K562 (cell line): ENCODE measurements around the gene NUP188. TPM values are rescaled to one million over a fixed set of nuclear protein-coding genes. Genes with fewer than 3 reads are reported as not detected.

ENCODE experiments used
- ATAC-seq: fragments of 200-7000 bp; cut with Tn5 transposase; 3 replicates; pipeline ENCODE4 v1.9.1; 2020; ENCODE audit warnings: moderate library complexity
- BruUV-seq: library from RNA; stranded (reverse); fragments of 400-500 nt; replicated peaks from 2 replicates; lab custom pipeline; 2021; lab: Mats Ljungman, UMichigan
- CTCF ChIA-PET: fragments of 300-600 bp; formaldehyde crosslinking; extraction: SDS; loops from one replicate; lab custom pipeline; 2021; ENCODE audit warnings: low intra/inter-chr PET ratio; lab: Yijun Ruan, JAX
- POLR2A ChIA-PET: fragments of 300-600, 350-650 bp; sonication (Branson Sonifier 250); formaldehyde crosslinking; extraction: SDS; loops from one replicate; lab custom pipeline; 2021; ENCODE audit warnings: antibody characterized with exemption, inconsistent platforms; lab: Yijun Ruan, JAX
- DNase-seq, 4 experiments: peaks; one replicate each; pipeline versions ENCODE4 v3.0.0 to v3.0.0-alpha.2; 2011 to 2018; ENCODE audit warnings: low spot score in 3 of 4, mixed read lengths in 3 of 4; ENCODE audit errors: extremely low read depth in 1 of 4
- FAIRE-seq: peaks from 2 replicates; lab custom pipeline; 2011; peaks lifted over from hg19 to GRCh38; lab: Jason Lieb, UNC
- H2AFZ ChIP-seq: 2 replicates; pipeline ENCODE4 v1.6.0; 2011; ENCODE audit warnings: low read depth, low read length, control low read depth, inconsistent platforms
- H3K27ac ChIP-seq: fragments of 200-600 bp; 3 replicates; pipeline ENCODE4 v1.8.0; 2011; ENCODE audit warnings: low read depth, mild to moderate bottlenecking, control low read depth, inconsistent platforms, low read length, moderate library complexity, mixed read lengths; ENCODE audit errors: extremely low read depth
- H3K27me3 ChIP-seq, 2 experiments: fragments of 300-600 bp in 1 of 2; 2 replicates in 1 of 2; 3 replicates in 1 of 2; pipeline versions ENCODE4 v1.6.0 to v1.8.0; 2011; ENCODE audit warnings: inconsistent platforms in 2 of 2, low read length in 2 of 2, mild to moderate bottlenecking in 1 of 2, mixed read lengths in 1 of 2, moderate library complexity in 1 of 2; ENCODE audit not compliant: control insufficient read depth in 2 of 2, insufficient read depth in 2 of 2
- H3K36me3 ChIP-seq: fragments of 300-600 bp; 3 replicates; pipeline ENCODE4 v1.8.0; 2011; ENCODE audit warnings: mild to moderate bottlenecking, low read length, inconsistent platforms; ENCODE audit not compliant: control insufficient read depth, insufficient read depth
- H3K4me1 ChIP-seq, 2 experiments: fragments of 200-600 bp in 1 of 2; replicated peaks in 1 of 2; 2 replicates in 1 of 2; 3 replicates in 1 of 2; pipeline versions ENCODE4 v1.5.1 to v1.8.0; 2011; ENCODE audit warnings: inconsistent platforms in 2 of 2, low read length in 2 of 2, mild to moderate bottlenecking in 1 of 2, mixed read lengths in 1 of 2, moderate library complexity in 1 of 2; ENCODE audit not compliant: control insufficient read depth in 2 of 2, insufficient read depth in 2 of 2
- H3K4me2 ChIP-seq: 2 replicates; pipeline ENCODE4 v1.6.1; 2011; ENCODE audit warnings: low read length, control low read depth, inconsistent platforms, mixed read lengths; ENCODE audit not compliant: insufficient read depth
- H3K4me3 ChIP-seq: fragments of 200-600 bp; sonication (generic), shearing (Covaris generic); 2 replicates; pipeline ENCODE4 v1.5.1; 2016; ENCODE audit warnings: control low read depth, inconsistent platforms
- H3K79me2 ChIP-seq: fragments of 200-600 bp; 3 replicates; pipeline ENCODE4 v1.8.0; 2011; ENCODE audit warnings: low read length, inconsistent platforms; ENCODE audit not compliant: control insufficient read depth, insufficient read depth
- H3K9ac ChIP-seq, 2 experiments: 2 replicates each; pipeline versions ENCODE4 v1.6.0 to v1.6.1; 2011; ENCODE audit warnings: low read depth in 2 of 2, low read length in 2 of 2, control low read depth in 1 of 2, inconsistent platforms in 1 of 2, mild to moderate bottlenecking in 1 of 2, mixed read lengths in 1 of 2; ENCODE audit not compliant: insufficient read depth in 1 of 2
- H3K9me1 ChIP-seq: one replicate; pipeline ENCODE4 v1.6.0; 2011; ENCODE audit warnings: inconsistent platforms, mild to moderate bottlenecking, low read length, moderate library complexity; ENCODE audit not compliant: control insufficient read depth, insufficient read depth
- H3K9me3 ChIP-seq: replicated peaks from 2 replicates; pipeline ENCODE4 v1.5.1; 2011; ENCODE audit warnings: low read depth, low read length, inconsistent platforms; ENCODE audit not compliant: control insufficient read depth, insufficient read depth
- H4K20me1 ChIP-seq: replicated peaks from 2 replicates; pipeline ENCODE4 v1.6.1; 2011; ENCODE audit warnings: low read length, inconsistent platforms, mixed read lengths; ENCODE audit not compliant: control insufficient read depth, insufficient read depth
- CBFA2T3 ChIP-seq: fragments of 450-650 bp; IDR thresholded peaks from 2 replicates; pipeline ENCODE4 v1.6.1; 2017
- CEBPG ChIP-seq, 3 experiments: fragments of 200-800 bp in 1 of 3; sonication (Bioruptor generic) in 1 of 3; sonication (generic) in 1 of 3; formaldehyde crosslinking in 1 of 3; IDR thresholded peaks in 2 of 3; conservative IDR thresholded peaks in 1 of 3; 2 replicates each; pipeline versions ENCODE4 v1.6.1 to v1.8.0; 2016 to 2022; ENCODE audit warnings: missing compliant biosample characterization in 2 of 3, missing genetic modification characterization in 2 of 3, mild to moderate bottlenecking in 1 of 3, missing genetic modification reagents in 1 of 3
- E2F4 ChIP-seq: sonication (generic); formaldehyde crosslinking; IDR thresholded peaks from 2 replicates; pipeline ENCODE4 v1.8.0; 2022; ENCODE audit warnings: mild to moderate bottlenecking, low read depth, missing genetic modification reagents
- ERF ChIP-seq: fragments of 450-650 bp; formaldehyde crosslinking; IDR thresholded peaks from 2 replicates; pipeline ENCODE4 v1.4.0; 2020; ENCODE audit warnings: mild to moderate bottlenecking, mixed read lengths
- ESRRB ChIP-seq: fragments of 250-450 bp; sonication (Bioruptor Pico); IDR thresholded peaks from 2 replicates; pipeline ENCODE4 v1.5.0; 2020; ENCODE audit warnings: mild to moderate bottlenecking, moderate library complexity, borderline replicate concordance
- FOXM1 ChIP-seq, 2 experiments: fragments of 450-650 bp in 1 of 2; sonication (generic) in 1 of 2; formaldehyde crosslinking in 1 of 2; IDR thresholded peaks; 2 replicates each; pipeline versions ENCODE4 v1.6.1 to v1.9.0; 2017 to 2022; ENCODE audit warnings: low read depth in 2 of 2, mild to moderate bottlenecking in 2 of 2, missing genetic modification reagents in 1 of 2, moderate library complexity in 1 of 2
- GABPB1 ChIP-seq: sonication (generic); formaldehyde crosslinking; IDR thresholded peaks from 2 replicates; pipeline ENCODE4 v1.8.0; 2022; ENCODE audit warnings: mild to moderate bottlenecking, missing genetic modification reagents
- GTF2F1 ChIP-seq: IDR thresholded peaks from 2 replicates; pipeline ENCODE4 v1.6.1; 2011; ENCODE audit warnings: low read depth, low read length, improper control_type of control experiment
- HDAC3 ChIP-seq: fragments of 450-650 bp; IDR thresholded peaks from 2 replicates; pipeline ENCODE4 v1.6.1; 2018; ENCODE audit warnings: borderline replicate concordance, mild to moderate bottlenecking, moderate library complexity; ENCODE audit not compliant: partially characterized antibody
- KAT7 ChIP-seq: sonication (generic); formaldehyde crosslinking; IDR thresholded peaks from 2 replicates; pipeline ENCODE4 v1.8.0; 2022; ENCODE audit warnings: missing genetic modification reagents, mild to moderate bottlenecking, borderline replicate concordance
- NUFIP1 ChIP-seq: fragments of 450-650 bp; IDR thresholded peaks from 2 replicates; pipeline ENCODE4 v1.6.1; 2018; ENCODE audit not compliant: partially characterized antibody
- PHB ChIP-seq: fragments of 250-450 bp; sonication (Bioruptor Pico); IDR thresholded peaks from 2 replicates; pipeline ENCODE4 v1.5.0; 2021
- PURB ChIP-seq: sonication (generic); formaldehyde crosslinking; IDR thresholded peaks from 2 replicates; pipeline ENCODE4 v1.9.0; 2021; ENCODE audit warnings: low read depth, mild to moderate bottlenecking, missing genetic modification reagents
- RFX1 ChIP-seq: fragments of 450-650 bp; IDR thresholded peaks from 2 replicates; pipeline ENCODE4 v1.6.1; 2016; ENCODE audit warnings: mild to moderate bottlenecking, moderate library complexity
- RFX7 ChIP-seq: fragments of 250-450 bp; sonication (Bioruptor Pico); IDR thresholded peaks from 2 replicates; pipeline ENCODE4 v1.5.1; 2021; ENCODE audit warnings: mild to moderate bottlenecking
- SIN3B ChIP-seq: fragments of 450-650 bp; IDR thresholded peaks from 2 replicates; pipeline ENCODE4 v1.6.1; 2017; ENCODE audit warnings: low read depth, mild to moderate bottlenecking, moderate library complexity
- ZBTB12 ChIP-seq: fragments of 250-450 bp; sonication (Bioruptor Pico); IDR thresholded peaks from 2 replicates; pipeline ENCODE4 v1.4.0; 2020
- ZNF232 ChIP-seq: sonication (generic); formaldehyde crosslinking; IDR thresholded peaks from 2 replicates; pipeline ENCODE4 v1.8.0; 2022; ENCODE audit warnings: mild to moderate bottlenecking, missing genetic modification reagents
- ZNF347 ChIP-seq: fragments of 450-650 bp; formaldehyde crosslinking; IDR thresholded peaks from 2 replicates; pipeline ENCODE4 v1.4.0; 2020; ENCODE audit warnings: low read depth, mild to moderate bottlenecking, moderate library complexity
- ZNF445 ChIP-seq: fragments of 250-450 bp; sonication (Bioruptor Pico); IDR thresholded peaks from 2 replicates; pipeline ENCODE4 v1.4.0; 2020; ENCODE audit warnings: low read depth, mild to moderate bottlenecking, moderate library complexity
- ZNF717 ChIP-seq: fragments of 250-450 bp; sonication (Bioruptor Pico); IDR thresholded peaks from 2 replicates; pipeline ENCODE4 v1.5.0; 2021
- WGBS: fragments of 100-300 bp; shearing (Covaris generic); methylation state at CpG from one replicate; pipeline ENCODE4 v1.1.6; 2016; ENCODE audit warnings: low coverage, mixed read lengths; ENCODE audit not compliant: insufficient coverage; ENCODE audit errors: missing lambda C conversion rate; 5-methylcytosine and 5-hydroxymethylcytosine counted together
- in situ Hi-C: fragments of 300-500 bp; cut with MboI; formaldehyde crosslinking; loops from 4 replicates; pipeline ENCODE4 v1.15.0; 2018; ENCODE audit warnings: inconsistent platforms, mixed read lengths
- intact Hi-C: fragments of 100-400 bp; cut with micrococcal nuclease; formaldehyde crosslinking; loops from 2 replicates; pipeline ENCODE4 v1.14.2; 2022
- polyA plus RNA-seq, 8 experiments: library from polyadenylated mRNA; depleted of rRNA in 4 of 8; stranded (reverse) in 5 of 8; unstranded in 3 of 8; fragments of >200 nt; fragmentation: Nextera tagmentation in 2 of 8; fragmentation: Illumina TruSeq in 1 of 8; extraction: Ambion mirVana in 2 of 8; extraction: Trizol in 1 of 8; gene quantifications; 2 replicates each; pipeline versions ENCODE4 v1.2.1 to v1.2.3, GENCODE V29; 2011 to 2014; ENCODE audit warnings: inconsistent platforms in 1 of 8, missing spikeins in 1 of 8
- total RNA-seq, 7 experiments: library from RNA; depleted of rRNA in 6 of 7; stranded (reverse); fragments of >200 nt in 6 of 7; fragmentation: Illumina TruSeq in 2 of 7; extraction: Trizol in 2 of 7; gene quantifications; 2 replicates each; pipeline versions ENCODE4 v1.2.1 to v1.2.3, GENCODE V29; 2011 to 2021; ENCODE audit warnings: low replicate concordance in 1 of 7
- TF ChIP-seq, protein P1 (sequence below): fragments of 450-650 bp; IDR thresholded peaks from 2 replicates; pipeline ENCODE4 v1.6.1; 2016; ENCODE audit warnings: missing biosample characterization, missing genetic modification characterization

Gene NUP188
- total and polyA plus RNA-seq, 9 of the 15 experiments (the other 6 are each of a cell fraction or from before 2014, with no cell fraction given), result 11.7 to 135 (median 70.6) TPM

DNA sequence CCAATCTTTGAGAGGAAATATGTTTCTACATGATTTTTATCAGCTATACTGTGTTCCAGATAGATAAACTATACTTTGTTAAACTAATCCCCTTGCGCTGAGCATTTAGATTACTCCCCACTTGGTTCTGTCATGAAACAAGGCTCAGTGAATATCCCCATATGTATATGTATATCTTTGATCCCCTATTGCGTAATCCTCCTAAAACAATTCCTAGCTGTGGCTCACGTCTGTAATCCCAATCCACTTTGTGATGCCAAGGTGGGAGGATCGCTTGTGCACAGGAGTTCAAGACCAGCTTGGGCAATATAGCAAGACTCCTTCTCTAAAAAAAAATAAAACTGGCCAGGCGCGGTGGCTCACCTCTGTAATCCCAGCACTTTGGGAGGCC, 24.0 kb upstream of the NUP188 start:
- no peak for DNase-seq
- Histone ChIP-seq H3K27ac (no peak overlapping the region), H4K20me1 (no peaks in the 10 kb centered on the region), H3K4me2 (no peak overlapping the region), H3K4me3 (no peak overlapping the region), H3K4me1 (peaks cover 0 to 21% of the 10 kb centered on the region in 2 experiments; a peak in 4 of 5 replicates), H3K9me1 (no peaks in the 10 kb centered on the region), H3K36me3 (no peaks in the 10 kb centered on the region), H3K79me2 (no peaks in the 10 kb centered on the region), H3K9me3 (no peaks in the 10 kb centered on the region), H3K27me3 (no peaks in the 10 kb centered on the region; a peak in 1 of 5 replicates), H2AFZ (no peak overlapping the region), H3K9ac (no peak overlapping the region)
- intact Hi-C loops (no loop called here), in situ Hi-C loops (no loop called here)
- FAIRE-seq, result no peak
- ATAC-seq, result no peak
- CTCF ChIA-PET, result no interaction called here
- WGBS, result 67% methylated on average over 6 of the region's 6 CpGs
- BruUV-seq, result no TSS peak
- POLR2A ChIA-PET, result interaction anchor here (1.5 to 1.9 kb wide), 2 partner anchors 13 to 94 kb away, joined by 3 to 7 read pairs; partner anchors contain the start of gene SPOUT1
- TF ChIP-seq ZNF445 (CRISPR knock-in tag) (no peak), CBFA2T3 (peak; percentile 16; the same call in 1 of the 2 replicates), ZNF717 (CRISPR knock-in tag) (no peak), FOXM1 (IDR thresholded peaks at IDR 0.05; ENCODE audit: low read depth) (no peak), FOXM1 (CRISPR knock-in tag; IDR thresholded peaks at IDR 0.05; ENCODE audit: low read depth) (no peak), ESRRB (CRISPR knock-in tag) (no peak), ZBTB12 (no peak), RFX7 (no peak), E2F4 (CRISPR knock-in tag) (no peak), ERF (CRISPR knock-in tag) (no peak), HDAC3 (no peak), ZNF232 (CRISPR knock-in tag) (no peak), PHB (no peak), KAT7 (CRISPR knock-in tag) (no peak), CEBPG (CRISPR knock-in tag; IDR thresholded peaks at IDR 0.05) (peak; percentile 70), CEBPG (tag; conservative IDR thresholded peaks at IDR 0.05 in 1 of 2, IDR thresholded peaks at IDR 0.05 in 1 of 2) (peak; percentile 82 to 98), RFX1 (no peak), SIN3B (no peak), NUFIP1 (no peak), GTF2F1 (no peak), PURB (CRISPR knock-in tag) (no peak), ZNF347 (CRISPR knock-in tag) (no peak), GABPB1 (no peak)
- TF ChIP-seq, protein P1, sequence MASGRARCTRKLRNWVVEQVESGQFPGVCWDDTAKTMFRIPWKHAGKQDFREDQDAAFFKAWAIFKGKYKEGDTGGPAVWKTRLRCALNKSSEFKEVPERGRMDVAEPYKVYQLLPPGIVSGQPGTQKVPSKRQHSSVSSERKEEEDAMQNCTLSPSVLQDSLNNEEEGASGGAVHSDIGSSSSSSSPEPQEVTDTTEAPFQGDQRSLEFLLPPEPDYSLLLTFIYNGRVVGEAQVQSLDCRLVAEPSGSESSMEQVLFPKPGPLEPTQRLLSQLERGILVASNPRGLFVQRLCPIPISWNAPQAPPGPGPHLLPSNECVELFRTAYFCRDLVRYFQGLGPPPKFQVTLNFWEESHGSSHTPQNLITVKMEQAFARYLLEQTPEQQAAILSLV, result peak; percentile 73
